ENCODE measurements around the gene DLX4. TPM values are rescaled to one million over a fixed set of nuclear protein-coding genes. Genes with fewer than 3 reads are reported as not detected.

The DLX4 gene
- total RNA-seq, 2 donors from 2014 or later, result 0.68 TPM; not detected in 1

- no peak for ATAC-seq
- H3K4me3 Mint-ChIP-seq, result peak overlapping the region; percentile 91
- H3K9me3 ChIP-seq (ENCODE audit: control insufficient read depth, low read length, poor library complexity, severe bottlenecking), result no peaks in the 10 kb centered on the region
- H3K4me1 Mint-ChIP-seq, result peaks cover 41% of the 10 kb centered on the region
- H3K27me3 Mint-ChIP-seq, result peaks cover 86% of the 10 kb centered on the region
- H3K27ac Mint-ChIP-seq, result no peak overlapping the region
- DNase-seq, result no peak
- H3K36me3 Mint-ChIP-seq (ENCODE audit: low read depth), result peaks cover 9% of the 10 kb centered on the region
Observed at GRCh38 chr17:49967621-49968404, 1.2 kb upstream of the DLX4 start.

GRCh38 chr17:49968405-49969133 is 421 bp upstream of the DLX4 start:
- no peak overlapping the region for H3K27ac Mint-ChIP-seq
- no peaks in the 10 kb centered on the region for H3K9me3 ChIP-seq (ENCODE audit: control insufficient read depth, low read length, poor library complexity, severe bottlenecking)
- H3K36me3 Mint-ChIP-seq (ENCODE audit: low read depth), result peaks cover 8% of the 10 kb centered on the region
- DNase-seq (peak; percentile 33 to 44 (median 41)), ATAC-seq (peak; percentile 76)
- H3K4me1 Mint-ChIP-seq, result peaks cover 40% of the 10 kb centered on the region
- peak overlapping the region; percentile 91 for H3K4me3 Mint-ChIP-seq
- H3K27me3 Mint-ChIP-seq, result peaks cover 86% of the 10 kb centered on the region

DNA sequence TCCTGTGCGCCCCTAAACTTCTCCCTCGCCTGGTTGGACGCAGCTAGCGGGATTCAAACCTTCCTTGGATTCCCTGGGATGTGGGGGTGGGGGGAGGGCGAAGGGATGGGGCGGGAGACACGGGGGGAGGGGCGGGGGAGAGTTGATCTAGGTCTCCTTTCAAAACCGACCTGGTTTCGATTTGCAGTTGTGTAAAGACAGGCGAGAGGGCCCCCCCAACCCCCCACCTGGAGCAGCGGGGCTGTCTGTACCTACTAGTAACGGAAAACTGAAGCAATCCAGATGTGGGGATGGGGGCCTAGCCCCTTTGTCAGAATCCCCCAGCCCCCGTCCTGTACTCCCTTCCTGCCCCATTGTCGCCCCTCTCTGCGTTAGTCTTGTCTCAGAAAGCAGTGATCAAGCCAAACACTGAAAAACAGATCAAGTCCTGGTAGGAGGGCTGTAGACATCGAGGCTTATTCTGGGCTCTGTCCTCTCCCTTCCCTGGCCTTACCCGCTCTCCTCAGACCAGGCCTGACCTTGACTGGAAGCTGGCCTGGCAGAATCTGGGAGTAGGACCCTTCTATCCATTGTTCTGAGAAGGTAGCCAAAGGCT is 902 bp downstream of the DLX4 start:
- no peak for DNase-seq
- peaks cover 28% of the 10 kb centered on the region for H3K4me1 Mint-ChIP-seq
- ATAC-seq, result no peak
- H3K27me3 Mint-ChIP-seq, result peaks cover 85% of the 10 kb centered on the region
- H3K27ac Mint-ChIP-seq, result no peak overlapping the region
- H3K36me3 Mint-ChIP-seq (ENCODE audit: low read depth), result peaks cover 6% of the 10 kb centered on the region
- no peaks in the 10 kb centered on the region for H3K9me3 ChIP-seq (ENCODE audit: control insufficient read depth, low read length, poor library complexity, severe bottlenecking)
- peak overlapping the region; percentile 91 for H3K4me3 Mint-ChIP-seq

DNA sequence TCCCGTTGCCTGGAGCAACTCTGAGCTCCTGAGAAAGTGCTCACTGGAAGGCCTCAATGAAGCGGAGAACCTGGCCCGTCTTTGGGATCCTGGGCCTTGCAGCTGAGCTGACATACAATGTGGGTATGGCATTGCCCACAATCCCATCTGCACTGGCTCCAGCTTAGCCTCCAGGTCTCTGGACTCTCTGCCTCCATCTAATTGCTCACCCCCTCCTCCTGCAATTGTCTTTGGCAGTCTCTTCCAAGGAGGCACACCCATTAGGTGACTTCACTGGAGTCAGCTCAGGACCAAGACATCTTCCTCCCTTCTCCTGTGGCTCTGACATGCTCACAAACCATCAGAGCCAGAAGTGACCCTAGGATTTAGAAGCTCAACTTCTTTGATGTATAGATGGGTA is 1.5 kb downstream of the DLX4 start:
- Mint-ChIP-seq H3K4me1 (peaks cover 25% of the 10 kb centered on the region), H3K36me3 (ENCODE audit: low read depth) (peaks cover 6% of the 10 kb centered on the region), H3K27ac (no peak overlapping the region), H3K4me3 (peak overlapping the region; percentile 73), H3K27me3 (peaks cover 84% of the 10 kb centered on the region)
- DNase-seq, result no peak
- no peaks in the 10 kb centered on the region for H3K9me3 ChIP-seq (ENCODE audit: control insufficient read depth, low read length, poor library complexity, severe bottlenecking)
- no peak for ATAC-seq

DNA sequence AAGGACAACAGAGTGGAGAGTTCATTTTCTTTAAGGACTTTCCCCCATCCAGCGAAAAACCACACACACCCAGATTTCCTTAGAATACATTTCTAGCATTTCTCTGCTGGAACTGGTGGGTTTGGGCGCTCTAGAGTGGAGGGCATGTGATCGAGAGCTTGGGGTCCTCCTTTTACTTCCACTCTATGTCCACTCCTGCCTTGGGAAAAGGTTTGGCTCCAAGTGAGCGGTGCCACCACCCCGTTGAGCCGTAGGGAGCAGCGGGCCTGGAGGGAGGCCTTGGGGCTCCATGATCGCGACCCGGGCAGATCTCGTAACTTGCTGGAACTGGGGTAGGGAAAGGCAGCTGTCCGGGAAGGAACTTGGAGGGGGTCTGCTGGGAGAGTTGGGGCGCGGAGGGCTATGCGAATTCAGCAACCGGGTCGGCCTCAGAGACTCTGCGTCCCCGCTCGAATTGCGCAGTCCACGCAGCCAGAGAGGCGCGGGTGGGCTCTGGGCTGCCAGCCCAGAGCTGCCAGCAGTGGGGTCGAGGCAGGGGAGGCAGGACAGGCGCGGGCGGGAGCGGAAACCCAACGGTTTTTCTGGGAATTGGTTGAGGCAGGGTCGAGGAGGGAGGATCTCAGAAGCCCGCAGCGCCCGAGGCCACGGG is 2.3 kb downstream of the DLX4 start:
- DNase-seq (no peak), ATAC-seq (no peak)
- H3K27ac Mint-ChIP-seq, result no peak overlapping the region
- peak overlapping the region; percentile 78 for H3K4me3 Mint-ChIP-seq
- H3K27me3 Mint-ChIP-seq, result peaks cover 82% of the 10 kb centered on the region
- H3K4me1 Mint-ChIP-seq, result peaks cover 22% of the 10 kb centered on the region
- H3K36me3 Mint-ChIP-seq (ENCODE audit: low read depth), result peaks cover 6% of the 10 kb centered on the region
- H3K9me3 ChIP-seq (ENCODE audit: control insufficient read depth, low read length, poor library complexity, severe bottlenecking), result no peaks in the 10 kb centered on the region

- no peak overlapping the region for H3K4me3 Mint-ChIP-seq
- DNase-seq, result no peak
- no peak overlapping the region for H3K27ac Mint-ChIP-seq
- H3K9me3 ChIP-seq (ENCODE audit: control insufficient read depth, low read length, poor library complexity, severe bottlenecking), result no peaks in the 10 kb centered on the region
- H3K36me3 Mint-ChIP-seq (ENCODE audit: low read depth), result peaks cover 4% of the 10 kb centered on the region
- H3K4me1 Mint-ChIP-seq, result peaks cover 22% of the 10 kb centered on the region
- ATAC-seq, result no peak
- peaks cover 81% of the 10 kb centered on the region for H3K27me3 Mint-ChIP-seq
Observed at GRCh38 chr17:49971848-49972485, 3.0 kb downstream of the DLX4 start.

DNA sequence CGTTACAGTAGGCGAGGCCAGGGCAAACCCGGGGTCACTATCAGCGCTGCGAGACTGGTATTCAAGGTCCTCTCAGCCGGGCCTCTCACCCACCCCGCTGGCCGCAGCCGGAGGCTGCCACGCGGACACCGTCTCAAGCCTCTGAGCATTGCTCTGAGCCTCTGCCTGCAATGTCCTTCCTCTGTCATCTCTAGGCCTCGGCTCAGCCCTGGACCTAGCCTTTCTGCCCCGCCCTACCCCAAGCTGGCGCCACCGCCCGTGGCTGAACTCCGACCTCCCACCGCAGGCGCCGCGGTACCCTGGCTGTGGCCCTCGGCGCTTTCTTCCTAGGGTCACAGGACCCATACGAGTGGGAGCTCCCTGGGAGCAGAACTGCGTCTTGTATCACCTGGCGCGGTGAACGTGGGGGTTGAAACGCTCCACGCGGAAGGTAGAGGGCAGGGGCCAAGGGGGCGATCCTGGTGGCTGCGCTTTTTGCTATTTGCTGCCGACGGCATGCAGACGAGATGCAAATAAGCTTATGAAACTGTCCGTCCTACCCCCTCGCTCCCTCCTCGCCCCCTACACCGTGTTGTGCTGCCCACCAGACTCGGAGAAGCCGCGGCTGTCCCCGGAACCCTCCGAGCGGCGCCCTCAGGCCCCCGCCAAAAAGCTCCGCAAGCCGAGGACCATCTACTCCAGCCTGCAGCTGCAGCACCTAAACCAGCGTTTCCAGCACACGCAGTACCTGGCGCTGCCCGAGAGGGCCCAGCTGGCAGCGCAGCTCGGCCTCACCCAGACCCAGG is 3.7 kb downstream of the DLX4 start:
- Mint-ChIP-seq H3K4me1 (peaks cover 22% of the 10 kb centered on the region), H3K4me3 (peak overlapping the region; percentile 57), H3K27me3 (peaks cover 80% of the 10 kb centered on the region), H3K36me3 (ENCODE audit: low read depth) (peaks cover 2% of the 10 kb centered on the region), H3K27ac (no peak overlapping the region)
- no peak for ATAC-seq
- DNase-seq, result no peak
- no peaks in the 10 kb centered on the region for H3K9me3 ChIP-seq (ENCODE audit: control insufficient read depth, low read length, poor library complexity, severe bottlenecking)

DNA sequence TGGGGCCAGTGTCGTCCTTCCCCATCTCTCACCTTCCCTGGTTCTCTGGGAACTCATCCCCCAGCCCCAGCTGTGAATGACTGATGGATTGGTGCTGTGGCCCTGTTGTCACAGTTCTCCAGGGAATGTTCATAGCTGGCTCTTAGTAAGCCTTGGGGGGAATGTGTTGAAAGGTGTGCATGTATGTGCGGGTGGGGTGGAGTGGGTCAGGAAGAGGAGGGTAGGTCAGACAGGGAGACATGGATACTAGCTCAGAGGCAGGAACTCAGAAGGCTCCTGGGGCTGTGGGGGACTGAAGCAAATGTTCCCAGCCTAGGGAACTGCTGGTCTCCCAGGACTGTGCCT is 4.3 kb downstream of the DLX4 start:
- no peak overlapping the region for H3K27ac Mint-ChIP-seq
- peaks cover 82% of the 10 kb centered on the region for H3K27me3 Mint-ChIP-seq
- H3K9me3 ChIP-seq (ENCODE audit: control insufficient read depth, low read length, poor library complexity, severe bottlenecking), result no peaks in the 10 kb centered on the region
- DNase-seq (no peak), ATAC-seq (no peak)
- H3K36me3 Mint-ChIP-seq (ENCODE audit: low read depth), result peaks cover 2% of the 10 kb centered on the region
- peaks cover 22% of the 10 kb centered on the region for H3K4me1 Mint-ChIP-seq
- H3K4me3 Mint-ChIP-seq, result peak overlapping the region; percentile 57

- H3K27me3 Mint-ChIP-seq, result peaks cover 90% of the 10 kb centered on the region
- peaks cover 2% of the 10 kb centered on the region for H3K36me3 Mint-ChIP-seq (ENCODE audit: low read depth)
- H3K4me3 Mint-ChIP-seq, result no peak overlapping the region
- no peak overlapping the region for H3K27ac Mint-ChIP-seq
- H3K4me1 Mint-ChIP-seq, result peaks cover 12% of the 10 kb centered on the region
- ATAC-seq (no peak), DNase-seq (no peak)
- H3K9me3 ChIP-seq (ENCODE audit: control insufficient read depth, low read length, poor library complexity, severe bottlenecking), result no peaks in the 10 kb centered on the region
Observed at GRCh38 chr17:49975531-49975930, 6.5 kb downstream of the DLX4 start.

DNA sequence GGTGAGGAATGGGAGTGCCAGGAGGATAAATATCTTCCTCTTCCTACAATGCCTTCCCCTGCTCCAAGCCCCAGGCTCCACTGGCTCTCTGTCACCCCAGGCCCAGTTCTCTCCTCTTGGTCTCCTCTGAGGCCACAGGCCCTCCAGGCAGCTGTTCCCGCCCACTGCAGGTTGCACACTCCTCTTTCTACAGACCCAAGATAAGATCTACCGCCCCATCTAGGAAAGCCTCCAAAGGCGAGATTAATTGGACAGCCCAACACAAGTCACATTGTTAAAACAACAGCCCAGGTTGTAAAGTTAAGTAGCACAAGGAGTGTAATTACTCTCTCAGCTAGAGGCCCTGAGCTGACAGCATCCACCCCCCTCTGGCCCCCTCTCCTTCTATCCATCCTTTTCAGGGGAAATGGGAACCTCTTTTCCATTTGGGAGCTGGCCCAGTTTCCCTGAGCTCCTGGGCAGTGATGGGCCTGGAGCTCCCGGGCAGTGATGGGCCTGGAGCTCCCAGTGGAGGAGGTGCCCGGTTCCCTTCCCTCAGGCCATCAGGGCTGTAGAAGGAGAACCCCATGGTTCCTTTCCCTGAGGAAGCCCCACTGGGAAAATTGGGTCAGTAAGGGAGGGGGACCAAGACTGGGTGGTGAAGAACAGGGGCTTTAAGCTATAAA is 7.3 kb downstream of the DLX4 start:
- Mint-ChIP-seq H3K36me3 (ENCODE audit: low read depth) (peaks cover 1% of the 10 kb centered on the region), H3K27me3 (peaks cover 90% of the 10 kb centered on the region), H3K4me3 (no peak overlapping the region), H3K4me1 (peaks cover 8% of the 10 kb centered on the region), H3K27ac (no peak overlapping the region)
- no peaks in the 10 kb centered on the region for H3K9me3 ChIP-seq (ENCODE audit: control insufficient read depth, low read length, poor library complexity, severe bottlenecking)
- DNase-seq (no peak), ATAC-seq (no peak)

DNA sequence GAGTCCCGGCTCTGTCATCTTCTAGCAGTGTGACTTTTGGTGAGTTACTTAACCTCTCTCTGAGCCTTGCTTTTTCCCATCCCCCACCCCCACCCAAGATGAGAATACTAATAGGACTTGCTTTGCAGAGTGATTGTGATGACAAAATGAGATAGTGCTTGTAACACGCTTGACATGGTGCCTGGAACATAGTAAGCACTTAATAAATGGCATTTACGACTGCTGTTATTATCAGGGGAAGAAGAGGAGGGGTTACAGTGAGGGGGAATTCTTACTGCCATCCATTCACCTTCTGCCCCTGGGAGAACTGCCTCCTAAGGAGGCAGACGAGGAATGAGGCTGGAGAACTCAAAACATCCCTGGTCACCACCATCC is 7.8 kb downstream of the DLX4 start:
- no peak overlapping the region for H3K27ac Mint-ChIP-seq
- peaks cover 3% of the 10 kb centered on the region for H3K4me1 Mint-ChIP-seq
- H3K4me3 Mint-ChIP-seq, result no peak overlapping the region
- peaks cover 90% of the 10 kb centered on the region for H3K27me3 Mint-ChIP-seq
- H3K36me3 Mint-ChIP-seq (ENCODE audit: low read depth), result peaks cover 2% of the 10 kb centered on the region
- ATAC-seq (no peak), DNase-seq (no peak)
- H3K9me3 ChIP-seq (ENCODE audit: control insufficient read depth, low read length, poor library complexity, severe bottlenecking), result no peaks in the 10 kb centered on the region

Measured in T-helper 17 cell (primary cell).